Measurements from ENCODE around the gene PIANP. TPM values are rescaled to one million over a fixed set of nuclear protein-coding genes. Genes with fewer than 3 reads are reported as not detected.

Gene PIANP
- total and polyA plus RNA-seq, 10 of the 15 experiments (the other 5 are each of a cell fraction or from before 2014, with no cell fraction given): 0.08 to 0.12 (median 0.08) TPM; not detected in 7

GRCh38 chr12:6662906-6663742, 37.5 kb downstream of the PIANP start, which contains the start of gene ING4 (continued):
- TF ChIP-seq ZBTB40 (IDR thresholded peaks at IDR 0.05; ENCODE audit: borderline replicate concordance): peak; percentile 99
- no peak for TF ChIP-seq ZNF217 (IDR thresholded peaks at IDR 0.05)
- no peak for TF ChIP-seq IRF5 (IDR thresholded peaks at IDR 0.05; ENCODE audit: borderline replicate concordance)
- TF ChIP-seq SMAD1 (IDR thresholded peaks at IDR 0.05; ENCODE audit: low read depth, partially characterized antibody): peak; percentile 20
- TF ChIP-seq JUNB (IDR thresholded peaks at IDR 0.05): no peak
- peak; percentile 100 for TF ChIP-seq CREM (IDR thresholded peaks at IDR 0.05; ENCODE audit: low read depth)
- peak; percentile 95 for TF ChIP-seq NR2C1 (IDR thresholded peaks at IDR 0.05)
- peak; percentile 94 to 98 for TF ChIP-seq SRF (IDR thresholded peaks at IDR 0.05; ENCODE audit: low read depth in 2 of 2, low read length in 2 of 2)
- TF ChIP-seq, protein P1, sequence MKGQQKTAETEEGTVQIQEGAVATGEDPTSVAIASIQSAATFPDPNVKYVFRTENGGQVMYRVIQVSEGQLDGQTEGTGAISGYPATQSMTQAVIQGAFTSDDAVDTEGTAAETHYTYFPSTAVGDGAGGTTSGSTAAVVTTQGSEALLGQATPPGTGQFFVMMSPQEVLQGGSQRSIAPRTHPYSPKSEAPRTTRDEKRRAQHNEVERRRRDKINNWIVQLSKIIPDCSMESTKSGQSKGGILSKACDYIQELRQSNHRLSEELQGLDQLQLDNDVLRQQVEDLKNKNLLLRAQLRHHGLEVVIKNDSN (IDR thresholded peaks at IDR 0.05; ENCODE audit: borderline replicate concordance, extremely low read length, insufficient read depth, low read depth, low read length): no peak
- peak; percentile 91 for TF ChIP-seq SIX5 (IDR thresholded peaks at IDR 0.05; ENCODE audit: low read depth, low read length, severe bottlenecking)
- TF ChIP-seq SUPT20H (IDR thresholded peaks at IDR 0.05; ENCODE audit: borderline replicate concordance, control insufficient read depth, low read depth, low read length): no peak
- no peak for TF ChIP-seq ZBTB33 (IDR thresholded peaks at IDR 0.05)
- no peak for TF ChIP-seq HDAC6 (IDR thresholded peaks at IDR 0.05; ENCODE audit: unreplicated experiment)
- peak; percentile 100 for TF ChIP-seq GABPA (IDR thresholded peaks at IDR 0.05; ENCODE audit: low read depth)
- peak; percentile 99; the same call in 1 of the 2 replicates for TF ChIP-seq RB1 (IDR thresholded peaks at IDR 0.05; ENCODE audit: borderline replicate concordance)
- no peak for TF ChIP-seq YBX1 (IDR thresholded peaks at IDR 0.05)
- TF ChIP-seq ZNF24 (IDR thresholded peaks at IDR 0.05): no peak
- peak; percentile 58; the same call in 1 of the 2 replicates for TF ChIP-seq IRF4 (IDR thresholded peaks at IDR 0.05; ENCODE audit: low read depth, low read length)
- no peak for TF ChIP-seq SMC3 (IDR thresholded peaks at IDR 0.05; ENCODE audit: borderline replicate concordance, low read length)
- TF ChIP-seq POLR2AphosphoS2 (IDR thresholded peaks at IDR 0.05; ENCODE audit: low read depth, low read length): no peak; the same call in 1 of the 2 replicates
- TF ChIP-seq CHD2 (IDR thresholded peaks at IDR 0.05; ENCODE audit: borderline replicate concordance, low read depth, low read length): peak; percentile 78; the same call in 1 of the 2 replicates
